GM12878 (cell line): ENCODE data around the gene MARCHF11.

Experiments
- CTCF ChIP-seq, 3 experiments: IDR thresholded peaks in 2 of 3; conservative IDR thresholded peaks in 1 of 3; 2 replicates each; pipeline ENCODE4 v1.5.1; 2011; ENCODE audit warnings: low read depth in 3 of 3, low read length in 3 of 3, mild to moderate bottlenecking in 3 of 3, control low read depth in 2 of 3, moderate library complexity in 2 of 3, inconsistent platforms in 1 of 3, mixed read lengths in 1 of 3; ENCODE audit not compliant: control insufficient read depth in 2 of 3, insufficient read depth in 1 of 3; ENCODE audit errors: extremely low read depth in 1 of 3
- EZH2 ChIP-seq: IDR thresholded peaks from 2 replicates; pipeline ENCODE4 v1.6.1; 2012; ENCODE audit warnings: low read depth, mild to moderate bottlenecking, control low read depth, inconsistent platforms, low read length, borderline replicate concordance; ENCODE audit not compliant: control insufficient read depth
- RAD51 ChIP-seq: fragments of 450-650 bp; IDR thresholded peaks from 2 replicates; pipeline ENCODE4 v1.6.1; 2016; ENCODE audit warnings: moderate library complexity, mild to moderate bottlenecking, inconsistent platforms
- SMC3 ChIP-seq: IDR thresholded peaks from 2 replicates; pipeline ENCODE4 v1.6.1; 2011; ENCODE audit warnings: low read length, improper control_type of control experiment, borderline replicate concordance
- SREBF1 ChIP-seq: IDR thresholded peaks from 2 replicates; pipeline ENCODE4 v1.6.1; 2012; ENCODE audit warnings: mild to moderate bottlenecking, low read length

- no peak for TF ChIP-seq SMC3
- TF ChIP-seq EZH2: no peak
- no peak for TF ChIP-seq CTCF (IDR thresholded peaks at IDR 0.05 in 2 of 3, conservative IDR thresholded peaks at IDR 0.05 in 1 of 3; ENCODE audit: control insufficient read depth in 2 of 3, extremely low read depth in 1 of 3, insufficient read depth in 1 of 3, low read depth in 3 of 3, low read length in 3 of 3)
- TF ChIP-seq SREBF1: no peak
- TF ChIP-seq RAD51: no peak
Observed at GRCh38 chr5:16120579-16120978, 59.0 kb downstream of the MARCHF11 start.
